PC-3 (cell line): ENCODE measurements around the gene NCAPH2. TPM values are rescaled to one million over a fixed set of nuclear protein-coding genes. Genes with fewer than 3 reads are reported as not detected.

Source experiments
- ATAC-seq: fragments of 200-7000 bp; cut with Tn5 transposase; 2 replicates; pipeline ENCODE4 v1.9.1; 2020; ENCODE audit warnings: mild to moderate bottlenecking, moderate library complexity
- BruUV-seq: library from RNA; stranded (reverse); fragments of 400-500 nt; replicated peaks from 2 replicates; lab custom pipeline; 2021; lab: Mats Ljungman, UMichigan
- CTCF ChIA-PET: fragments of 300-600 bp; sonication (Branson Sonifier 250); formaldehyde crosslinking; loops from one replicate; lab custom pipeline; 2022; ENCODE audit warnings: antibody characterized with exemption; lab: Charles Lee
- POLR2A ChIA-PET: fragments of 300-600 bp; sonication (Branson Sonifier 250); formaldehyde crosslinking; loops from one replicate; lab custom pipeline; 2022; ENCODE audit warnings: antibody characterized with exemption; ENCODE audit not compliant: unreplicated experiment; lab: Charles Lee
- DNase-seq: peaks from one replicate; pipeline ENCODE4 v3.0.0-alpha.2; 2015
- H2AFZ ChIP-seq: fragments of 300-600 bp; sonication (generic); 2 replicates; pipeline ENCODE4 v1.6.0; 2016; ENCODE audit warnings: antibody characterized with exemption, low read length
- H3F3A ChIP-seq: fragments of 300-600 bp; sonication (generic); one replicate; pipeline ENCODE4 v1.6.0; 2017; ENCODE audit warnings: antibody characterized with exemption, low read length, control low read depth, mild to moderate bottlenecking; ENCODE audit not compliant: unreplicated experiment
- H3K27ac ChIP-seq: fragments of 300-600 bp; sonication (generic); 2 replicates; pipeline ENCODE4 v1.5.1; 2016; ENCODE audit warnings: mild to moderate bottlenecking, low read length
- H3K27me3 ChIP-seq: fragments of 300-600 bp; sonication (generic); 2 replicates; pipeline ENCODE4 v1.6.1; 2016; ENCODE audit warnings: low read length, mixed read lengths
- H3K36me3 ChIP-seq: fragments of 300-600 bp; sonication (generic); 2 replicates; pipeline ENCODE4 v1.6.1; 2016; ENCODE audit warnings: low read depth, mixed run types, low read length, mixed read lengths
- H3K4me1 ChIP-seq: fragments of 300-600 bp; sonication (generic); 2 replicates; pipeline ENCODE4 v1.5.1; 2016; ENCODE audit warnings: low read length; ENCODE audit not compliant: insufficient read depth
- H3K4me2 ChIP-seq: fragments of 300-600 bp; sonication (generic); 2 replicates; pipeline ENCODE4 v1.6.0; 2016; ENCODE audit warnings: low read length
- H3K4me3 ChIP-seq: fragments of 300-600 bp; sonication (generic); 2 replicates; pipeline ENCODE4 v1.5.1; 2016; ENCODE audit warnings: mild to moderate bottlenecking, low read length, mixed read lengths
- H3K79me2 ChIP-seq: fragments of 300-600 bp; sonication (generic); 2 replicates; pipeline ENCODE4 v1.6.1; 2017; ENCODE audit warnings: low read length, mixed read lengths
- H3K9ac ChIP-seq: fragments of 300-600 bp; sonication (generic); 2 replicates; pipeline ENCODE4 v1.6.0; 2016; ENCODE audit warnings: mild to moderate bottlenecking, low read length
- H3K9me2 ChIP-seq: fragments of 300-600 bp; sonication (generic); replicated peaks from 2 replicates; pipeline ENCODE4 v1.6.1; 2016; ENCODE audit warnings: mixed run types, low read length, mixed read lengths
- H3K9me3 ChIP-seq: fragments of 300-600 bp; sonication (generic); 2 replicates; pipeline ENCODE4 v1.6.1; 2016; ENCODE audit warnings: low read length, mixed read lengths
- H4K20me1 ChIP-seq: fragments of 300-600 bp; sonication (generic); 2 replicates; pipeline ENCODE4 v1.6.1; 2016; ENCODE audit warnings: low read length, mixed read lengths
- EZH2 ChIP-seq: fragments of 300-600 bp; sonication (generic); IDR thresholded peaks from one replicate; pipeline ENCODE4 v1.6.1; 2017; ENCODE audit warnings: antibody characterized with exemption, mild to moderate bottlenecking, low read length; ENCODE audit not compliant: unreplicated experiment
- EZH2phosphoT487 ChIP-seq: fragments of 300-600 bp; sonication (generic); IDR thresholded peaks from 2 replicates; pipeline ENCODE4 v1.6.1; 2018; ENCODE audit warnings: mild to moderate bottlenecking, antibody characterized with exemption, low read length, borderline replicate concordance
- intact Hi-C: fragments of 100-400 bp; cut with micrococcal nuclease; formaldehyde crosslinking; loops from 2 replicates; pipeline ENCODE4 v1.9.0; 2023
- total RNA-seq: library from RNA; depleted of rRNA; stranded (reverse); fragments of >200 nt; gene quantifications from 2 replicates; pipeline ENCODE4 v1.2.3, GENCODE V29; 2014
- TF ChIP-seq, protein P1 (sequence below): fragments of 300-600 bp; sonication (generic); conservative IDR thresholded peaks from 2 replicates; pipeline ENCODE4 v1.5.1; 2017; ENCODE audit warnings: antibody characterized with exemption, low read depth, mild to moderate bottlenecking, low read length

NCAPH2 gene
- total RNA-seq, 1 experiment from 2014 or later = 75.4 TPM

DNA sequence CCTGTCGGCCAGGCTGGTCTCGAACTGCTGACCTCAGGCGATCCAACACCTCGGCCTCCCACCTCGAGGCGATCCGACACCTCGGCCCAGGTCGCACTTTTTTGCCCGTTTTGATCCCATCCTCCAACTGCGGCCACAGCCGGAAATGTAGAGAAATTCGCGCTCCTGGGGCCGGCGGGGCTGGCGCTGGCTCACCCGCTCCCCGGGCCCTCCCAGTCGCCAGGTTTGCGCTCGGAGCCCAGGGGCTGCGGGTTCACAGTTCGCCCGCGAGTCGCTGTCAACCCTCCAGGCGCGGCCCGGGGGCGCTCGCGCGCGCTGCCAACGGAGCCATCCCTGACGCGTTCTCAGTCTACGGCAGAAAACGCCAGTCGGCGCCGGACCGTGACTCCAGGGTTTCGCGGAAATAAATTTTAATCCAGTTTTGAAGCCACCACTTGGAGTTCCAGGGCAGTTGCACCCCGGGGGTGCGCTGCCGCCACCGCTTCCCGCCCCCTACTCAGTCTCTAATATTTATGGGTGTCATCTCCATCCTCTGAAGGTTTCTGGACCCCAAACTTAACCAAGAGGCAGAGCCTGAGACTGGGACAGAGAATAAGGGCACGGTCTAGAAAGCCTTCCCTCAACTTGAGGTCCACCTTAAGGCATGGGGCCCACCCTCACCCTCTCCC lies 36.2 kb downstream of the NCAPH2 start:
- no peak overlapping the region for H3K9ac ChIP-seq
- no peaks in the 10 kb centered on the region for H3K27me3 ChIP-seq
- no peaks in the 10 kb centered on the region for H4K20me1 ChIP-seq
- ATAC-seq = no peak
- H2AFZ ChIP-seq = no peak overlapping the region
- peaks cover 16% of the 10 kb centered on the region for H3K4me1 ChIP-seq
- H3F3A ChIP-seq = no peaks in the 10 kb centered on the region
- H3K4me3 ChIP-seq = no peak overlapping the region
- ChIA-PET POLR2A (no interaction called here), CTCF (no interaction called here)
- H3K9me3 ChIP-seq = no peaks in the 10 kb centered on the region
- DNase-seq = no peak
- no peaks in the 10 kb centered on the region for H3K9me2 ChIP-seq
- H3K36me3 ChIP-seq = no peaks in the 10 kb centered on the region
- H3K4me2 ChIP-seq = no peak overlapping the region
- H3K27ac ChIP-seq = no peak overlapping the region
- H3K79me2 ChIP-seq = no peaks in the 10 kb centered on the region
- TF ChIP-seq EZH2phosphoT487 (no peak), EZH2 (no peak)
- TF ChIP-seq, protein P1, sequence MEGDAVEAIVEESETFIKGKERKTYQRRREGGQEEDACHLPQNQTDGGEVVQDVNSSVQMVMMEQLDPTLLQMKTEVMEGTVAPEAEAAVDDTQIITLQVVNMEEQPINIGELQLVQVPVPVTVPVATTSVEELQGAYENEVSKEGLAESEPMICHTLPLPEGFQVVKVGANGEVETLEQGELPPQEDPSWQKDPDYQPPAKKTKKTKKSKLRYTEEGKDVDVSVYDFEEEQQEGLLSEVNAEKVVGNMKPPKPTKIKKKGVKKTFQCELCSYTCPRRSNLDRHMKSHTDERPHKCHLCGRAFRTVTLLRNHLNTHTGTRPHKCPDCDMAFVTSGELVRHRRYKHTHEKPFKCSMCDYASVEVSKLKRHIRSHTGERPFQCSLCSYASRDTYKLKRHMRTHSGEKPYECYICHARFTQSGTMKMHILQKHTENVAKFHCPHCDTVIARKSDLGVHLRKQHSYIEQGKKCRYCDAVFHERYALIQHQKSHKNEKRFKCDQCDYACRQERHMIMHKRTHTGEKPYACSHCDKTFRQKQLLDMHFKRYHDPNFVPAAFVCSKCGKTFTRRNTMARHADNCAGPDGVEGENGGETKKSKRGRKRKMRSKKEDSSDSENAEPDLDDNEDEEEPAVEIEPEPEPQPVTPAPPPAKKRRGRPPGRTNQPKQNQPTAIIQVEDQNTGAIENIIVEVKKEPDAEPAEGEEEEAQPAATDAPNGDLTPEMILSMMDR = no peak
- BruUV-seq = no TSS peak
- intact Hi-C loops = no loop called here

DNA sequence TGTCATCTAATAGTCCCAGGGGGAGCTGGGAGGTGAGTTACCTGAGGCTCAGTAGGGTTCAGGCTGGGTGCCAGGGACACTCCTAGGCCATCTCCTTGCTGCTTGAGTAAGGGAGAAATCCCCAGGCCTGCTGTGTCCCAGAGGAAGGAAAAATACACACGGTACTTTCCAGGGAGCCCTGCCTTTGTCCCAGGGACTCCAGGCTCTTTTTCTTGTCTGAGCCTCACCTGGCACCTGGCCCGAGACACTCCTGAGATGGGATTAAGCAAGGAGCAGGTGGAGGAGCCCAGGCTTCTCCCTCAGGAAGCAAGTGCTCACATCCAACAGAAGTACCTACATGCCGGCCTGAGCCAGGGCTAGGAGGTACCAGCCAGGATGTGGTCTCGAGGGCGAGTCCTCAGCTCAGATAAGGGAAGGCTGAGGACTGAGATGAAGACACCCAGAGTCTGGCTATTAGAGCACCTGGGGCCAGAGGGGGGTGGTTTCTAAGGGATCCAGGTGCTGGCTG lies 36.8 kb downstream of the NCAPH2 start:
- Histone ChIP-seq H4K20me1 (no peaks in the 10 kb centered on the region), H3K9me2 (no peaks in the 10 kb centered on the region), H3F3A (no peaks in the 10 kb centered on the region), H3K36me3 (no peaks in the 10 kb centered on the region), H3K9me3 (no peaks in the 10 kb centered on the region), H2AFZ (no peak overlapping the region), H3K4me1 (peaks cover 11% of the 10 kb centered on the region), H3K4me3 (no peak overlapping the region), H3K9ac (no peak overlapping the region), H3K79me2 (no peaks in the 10 kb centered on the region), H3K4me2 (no peak overlapping the region), H3K27ac (no peak overlapping the region), H3K27me3 (no peaks in the 10 kb centered on the region)
- TF ChIP-seq EZH2phosphoT487 (no peak), EZH2 (no peak)
- TF ChIP-seq, protein P1 = no peak
- no TSS peak for BruUV-seq
- no peak; the same call in 1 of the 2 replicates for ATAC-seq
- DNase-seq = no peak
- ChIA-PET CTCF (no interaction called here), POLR2A (no interaction called here)
- intact Hi-C loops = no loop called here
